Lung (tissue), 12 donors: ENCODE data around the gene GALP. TPM values are rescaled to one million over a fixed set of nuclear protein-coding genes. Genes with fewer than 3 reads are reported as not detected.

ENCODE experiments used
- ATAC-seq: fragments of 200-7000 bp; cut with Tn5 transposase; one replicate; pipeline ENCODE4 v1.9.1; 2020; ENCODE audit warnings: moderate number of reproducible peaks; ENCODE audit not compliant: insufficient read depth, low FRiP score
- DNase-seq, 3 donors: peaks; one replicate each; pipeline ENCODE4 v3.0.0-alpha.2; 2013 to 2017
- H3K27ac ChIP-seq, 2 donors: one replicate each; pipeline ENCODE4 v1.5.1; 2013; ENCODE audit warnings: mild to moderate bottlenecking in 2 of 2, moderate library complexity in 2 of 2, control low read depth in 1 of 2, inconsistent platforms in 1 of 2, low read depth in 1 of 2, low read length in 1 of 2
- H3K27me3 ChIP-seq, 3 donors: one replicate each; pipeline ENCODE4 v1.5.1; 2013; ENCODE audit warnings: low read length in 2 of 3; ENCODE audit not compliant: control insufficient read depth in 3 of 3, insufficient read depth in 3 of 3
- H3K36me3 ChIP-seq, 4 donors: one replicate each; pipeline ENCODE4 v1.5.1; 2013; ENCODE audit warnings: low read length in 4 of 4, mild to moderate bottlenecking in 1 of 4, moderate library complexity in 1 of 4; ENCODE audit not compliant: control insufficient read depth in 4 of 4, insufficient read depth in 4 of 4
- H3K4me1 ChIP-seq, 5 donors: one replicate each; pipeline ENCODE4 v1.5.1; 2013; ENCODE audit warnings: low read length in 5 of 5, mild to moderate bottlenecking in 2 of 5, moderate library complexity in 1 of 5; ENCODE audit not compliant: control insufficient read depth in 5 of 5, insufficient read depth in 5 of 5
- H3K4me3 ChIP-seq: one replicate; pipeline ENCODE4 v1.5.1; 2013; ENCODE audit warnings: mild to moderate bottlenecking, control low read depth, moderate library complexity
- H3K9ac ChIP-seq, 2 donors: one replicate each; pipeline ENCODE4 v1.5.1; 2013; ENCODE audit warnings: low read length in 2 of 2, control low read depth in 1 of 2; ENCODE audit not compliant: insufficient read depth in 1 of 2
- H3K9me3 ChIP-seq, 4 donors: one replicate each; pipeline ENCODE4 v1.5.1; 2013; ENCODE audit warnings: low read length in 3 of 4, mild to moderate bottlenecking in 1 of 4, moderate library complexity in 1 of 4; ENCODE audit not compliant: control insufficient read depth in 4 of 4, insufficient read depth in 3 of 4
- CTCF ChIP-seq: IDR thresholded peaks from 2 replicates; pipeline ENCODE4 v1.5.1; 2012; ENCODE audit warnings: mild to moderate bottlenecking; ENCODE audit errors: control extremely low read depth, extremely low read depth
- WGBS, 2 donors: extraction: QIAGEN DNeasy Blood & Tissue Kit; methylation state at CpG; one replicate each; pipeline ENCODE4 v1.1.7; 2013; 5-methylcytosine and 5-hydroxymethylcytosine counted together
- polyA plus RNA-seq, 2 donors: library from polyadenylated mRNA; stranded (reverse); fragments of 200-250 nt; gene quantifications; one replicate each; pipeline ENCODE4 v1.2.1, GENCODE V29; 2013
- total RNA-seq, 2 donors: library from RNA; depleted of rRNA in 1 of 2; stranded (reverse); fragments of >200 nt in 1 of 2; gene quantifications; one replicate each; pipeline ENCODE4 v1.2.1, GENCODE V29; 2014 to 2021
- donor health status: control.
- donor health status: control.
- donor health status: Bipolar disorder and iron deficiency.
- donor health status: healthy.
- donor health status: DM: yes; HTN: yes; CAD: no.

The GALP gene
- total and polyA plus RNA-seq, 4 donors = not detected

GRCh38 chr19:56161534-56161933 is 14.3 kb upstream of the GALP start:
- Histone ChIP-seq H3K36me3 (peaks cover 5 to 33% (median 13%) of the 10 kb centered on the region in 4 donors), H3K27me3 (no peaks in the 10 kb centered on the region), H3K4me3 (no peak overlapping the region), H3K9ac (no peak overlapping the region), H3K4me1 (no peaks in the 10 kb centered on the region), H3K27ac (no peak overlapping the region), H3K9me3 (no peaks in the 10 kb centered on the region)
- no peak for DNase-seq
- ATAC-seq = no peak
- TF ChIP-seq CTCF = no peak
- WGBS, 2 donors = 94% methylated on average over 11 of the region's 11 CpGs

- no peak for TF ChIP-seq CTCF
- WGBS, 2 donors = 37 to 52% methylated on average over 9 of the region's 9 CpGs
- Histone ChIP-seq H3K36me3 (peaks cover 5 to 26% (median 13%) of the 10 kb centered on the region in 4 donors), H3K27me3 (no peaks in the 10 kb centered on the region), H3K9me3 (no peaks in the 10 kb centered on the region), H3K27ac (no peak overlapping the region), H3K4me1 (no peaks in the 10 kb centered on the region), H3K4me3 (no peak overlapping the region), H3K9ac (no peak overlapping the region)
- DNase-seq (no peak), ATAC-seq (no peak)
Measured at GRCh38 chr19:56162258-56162657, 13.6 kb upstream of the GALP start.

- no peaks in the 10 kb centered on the region for H3K9me3 ChIP-seq
- H3K9ac ChIP-seq = no peak overlapping the region
- WGBS, 2 donors = 87 to 91% methylated on average over 13 of the region's 13 CpGs
- ATAC-seq = no peak
- H3K36me3 ChIP-seq = peaks cover 5 to 26% (median 11%) of the 10 kb centered on the region in 4 donors
- H3K27ac ChIP-seq = no peak overlapping the region
- no peak for DNase-seq
- H3K4me3 ChIP-seq = no peak overlapping the region
- no peaks in the 10 kb centered on the region for H3K27me3 ChIP-seq
- no peaks in the 10 kb centered on the region for H3K4me1 ChIP-seq
- no peak for TF ChIP-seq CTCF
Measured at GRCh38 chr19:56163097-56163496, 12.7 kb upstream of the GALP start.

- H3K27ac ChIP-seq = no peak overlapping the region
- TF ChIP-seq CTCF = no peak
- peak in 1 of 3 donors; percentile 48 for DNase-seq
- no peak overlapping the region for H3K4me3 ChIP-seq
- H3K27me3 ChIP-seq = no peaks in the 10 kb centered on the region
- H3K4me1 ChIP-seq = no peaks in the 10 kb centered on the region
- H3K36me3 ChIP-seq = no peaks in the 10 kb centered on the region
- no peak for ATAC-seq
- WGBS, 2 donors = 42 to 43% methylated on average over 7 of the region's 7 CpGs
- no peak overlapping the region for H3K9ac ChIP-seq
- H3K9me3 ChIP-seq = no peaks in the 10 kb centered on the region
Measured at GRCh38 chr19:56167064-56167578, 8.7 kb upstream of the GALP start.
